ENCODE data around the gene TMEM121B.

GRCh38 chr22:17132112-17132511 lies 11.0 kb upstream of the TMEM121B start:
- TF ChIP-seq CTCF (IDR thresholded peaks at IDR 0.05): no peak
- no peak for TF ChIP-seq POLR2A (IDR thresholded peaks at IDR 0.05)
